Measurements from ENCODE around the gene NCAPD2.
"Not testable (repeated sequence)": the region's sequence is repeated elsewhere in the genome, so short reads cannot be mapped to it uniquely, and the experiment has no call there.

The NCAPD2 gene

DNA sequence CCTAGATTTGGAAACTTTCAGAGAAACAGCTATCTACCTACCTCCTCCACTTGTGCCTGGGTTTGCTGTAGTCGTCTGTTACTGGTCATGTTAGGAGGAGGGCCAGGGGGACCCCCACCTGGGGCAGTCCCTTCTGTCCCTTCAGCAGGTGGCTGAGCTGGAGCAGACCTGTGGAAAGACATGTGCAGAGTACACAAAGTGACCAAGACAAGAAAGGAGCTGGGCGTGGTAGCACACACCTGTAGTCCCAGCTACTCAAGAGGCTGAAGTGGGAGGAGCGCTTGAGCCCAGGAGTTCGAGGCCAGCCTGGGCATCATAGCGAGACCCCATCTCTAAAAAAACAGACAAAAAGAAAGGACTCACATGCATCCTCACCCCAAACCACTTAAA, 27.7 kb upstream of the NCAPD2 start:
- Histone ChIP-seq H3K27ac (no peak overlapping the region), H3K4me3 (no peak overlapping the region)
- no peak for DNase-seq (ENCODE audit: low spot score)
- TF ChIP-seq, protein P1, sequence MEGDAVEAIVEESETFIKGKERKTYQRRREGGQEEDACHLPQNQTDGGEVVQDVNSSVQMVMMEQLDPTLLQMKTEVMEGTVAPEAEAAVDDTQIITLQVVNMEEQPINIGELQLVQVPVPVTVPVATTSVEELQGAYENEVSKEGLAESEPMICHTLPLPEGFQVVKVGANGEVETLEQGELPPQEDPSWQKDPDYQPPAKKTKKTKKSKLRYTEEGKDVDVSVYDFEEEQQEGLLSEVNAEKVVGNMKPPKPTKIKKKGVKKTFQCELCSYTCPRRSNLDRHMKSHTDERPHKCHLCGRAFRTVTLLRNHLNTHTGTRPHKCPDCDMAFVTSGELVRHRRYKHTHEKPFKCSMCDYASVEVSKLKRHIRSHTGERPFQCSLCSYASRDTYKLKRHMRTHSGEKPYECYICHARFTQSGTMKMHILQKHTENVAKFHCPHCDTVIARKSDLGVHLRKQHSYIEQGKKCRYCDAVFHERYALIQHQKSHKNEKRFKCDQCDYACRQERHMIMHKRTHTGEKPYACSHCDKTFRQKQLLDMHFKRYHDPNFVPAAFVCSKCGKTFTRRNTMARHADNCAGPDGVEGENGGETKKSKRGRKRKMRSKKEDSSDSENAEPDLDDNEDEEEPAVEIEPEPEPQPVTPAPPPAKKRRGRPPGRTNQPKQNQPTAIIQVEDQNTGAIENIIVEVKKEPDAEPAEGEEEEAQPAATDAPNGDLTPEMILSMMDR (IDR thresholded peaks at IDR 0.05): no peak

DNA sequence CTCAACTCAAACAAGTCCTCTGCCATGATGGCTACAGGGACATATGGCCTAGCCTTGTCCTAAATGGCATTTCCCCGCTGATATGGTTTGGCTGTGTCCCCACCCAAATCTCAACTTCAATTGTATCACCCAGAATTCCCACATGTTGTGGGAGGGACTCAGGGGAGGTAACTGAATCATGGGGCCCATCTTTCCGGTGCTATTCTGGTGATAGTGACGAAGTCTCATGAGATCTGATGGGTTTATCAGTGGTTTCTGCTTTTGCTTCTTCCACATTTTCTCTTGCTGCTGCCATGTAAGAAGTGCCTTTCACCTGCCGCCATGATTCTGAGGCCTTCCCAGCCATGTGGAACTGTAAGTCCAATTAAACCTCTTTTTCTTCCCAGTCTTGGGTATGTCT, 27.2 kb upstream of the NCAPD2 start:
- H3K4me3 ChIP-seq, H3K27ac ChIP-seq: not testable (repeated sequence)

DNA sequence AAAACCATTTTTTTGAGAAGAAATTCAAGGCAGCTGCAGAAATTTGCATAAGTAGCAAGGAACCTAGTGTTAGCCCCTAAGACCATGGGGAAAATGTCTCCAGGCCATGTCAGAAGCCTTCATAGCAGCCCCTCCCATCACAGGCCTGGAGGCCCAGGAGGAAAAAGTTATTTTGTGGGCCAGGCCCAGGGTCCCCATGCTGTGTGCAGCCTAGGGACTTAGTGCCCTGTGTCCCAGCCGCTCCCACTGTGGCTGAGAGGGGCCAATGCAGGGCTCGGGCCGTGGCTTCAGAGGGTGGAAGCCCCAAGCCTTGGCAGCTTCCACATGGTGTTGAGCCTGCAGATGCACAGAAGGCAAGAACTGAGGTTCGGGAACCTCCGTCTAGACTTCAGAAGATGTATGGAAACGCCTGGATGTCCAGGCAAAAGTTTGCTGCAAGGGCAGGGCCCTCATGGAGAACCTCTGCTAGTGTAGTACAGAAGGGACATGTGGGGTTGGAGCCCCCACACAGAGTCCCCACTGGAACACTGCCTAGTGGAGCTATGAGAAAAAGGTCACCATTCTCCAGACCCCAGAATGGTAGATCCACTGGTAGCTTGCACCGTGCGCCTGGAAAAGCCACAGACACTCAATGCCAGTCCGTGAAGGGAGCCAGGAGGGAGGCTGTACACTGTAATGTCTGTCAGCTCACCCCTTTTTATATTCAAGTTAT, 26.2 kb upstream of the NCAPD2 start:
- not testable (repeated sequence) for DNase-seq (ENCODE audit: low spot score); H3K4me3 ChIP-seq; H3K27ac ChIP-seq

More for the DNA sequence above, 27.2 kb upstream of the NCAPD2 start:
- DNase-seq (ENCODE audit: low spot score): not testable (repeated sequence)

DNA sequence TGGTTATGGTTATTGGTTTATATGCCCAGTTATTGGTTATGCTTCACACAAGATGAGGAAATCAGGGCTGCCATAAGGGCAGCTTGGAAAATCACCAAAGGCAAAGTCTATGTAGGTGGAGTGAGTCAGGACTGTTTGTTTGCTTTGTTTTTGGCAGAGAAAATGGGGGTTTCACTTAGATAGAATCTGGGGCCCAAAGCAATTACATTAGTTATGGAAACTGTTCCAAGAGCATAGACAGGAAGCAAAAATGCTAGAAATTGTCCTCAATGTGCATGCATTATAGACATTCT, 25.7 kb upstream of the NCAPD2 start:
- Histone ChIP-seq H3K27ac (no peak overlapping the region), H3K4me3 (no peak overlapping the region)
- TF ChIP-seq, protein P1 (IDR thresholded peaks at IDR 0.05): no peak
- DNase-seq (ENCODE audit: low spot score): no peak

DNA sequence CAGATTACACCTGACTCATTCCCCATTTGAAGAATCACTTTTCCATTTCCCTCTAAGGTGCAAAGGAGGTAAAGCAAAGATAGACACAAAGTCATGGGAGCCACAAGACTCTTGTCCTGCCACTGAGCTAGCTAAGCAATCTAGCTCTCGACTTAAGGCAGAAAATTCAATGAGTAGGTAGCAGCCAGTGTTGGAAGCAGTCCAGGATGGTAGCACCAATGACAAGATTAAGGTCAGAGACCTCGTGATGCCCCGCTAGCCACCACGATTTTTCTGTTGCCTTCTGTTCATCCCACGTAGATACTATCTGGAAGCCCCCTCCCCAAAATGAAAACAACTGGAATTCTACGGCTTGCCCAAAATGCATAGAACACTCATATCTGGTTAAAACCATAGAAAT, 24.8 kb upstream of the NCAPD2 start:
- Histone ChIP-seq H3K4me3 (peak overlapping the region; percentile 89), H3K27ac (no peak overlapping the region)
- no peak for DNase-seq (ENCODE audit: low spot score)
- TF ChIP-seq, protein P1 (IDR thresholded peaks at IDR 0.05): no peak

DNA sequence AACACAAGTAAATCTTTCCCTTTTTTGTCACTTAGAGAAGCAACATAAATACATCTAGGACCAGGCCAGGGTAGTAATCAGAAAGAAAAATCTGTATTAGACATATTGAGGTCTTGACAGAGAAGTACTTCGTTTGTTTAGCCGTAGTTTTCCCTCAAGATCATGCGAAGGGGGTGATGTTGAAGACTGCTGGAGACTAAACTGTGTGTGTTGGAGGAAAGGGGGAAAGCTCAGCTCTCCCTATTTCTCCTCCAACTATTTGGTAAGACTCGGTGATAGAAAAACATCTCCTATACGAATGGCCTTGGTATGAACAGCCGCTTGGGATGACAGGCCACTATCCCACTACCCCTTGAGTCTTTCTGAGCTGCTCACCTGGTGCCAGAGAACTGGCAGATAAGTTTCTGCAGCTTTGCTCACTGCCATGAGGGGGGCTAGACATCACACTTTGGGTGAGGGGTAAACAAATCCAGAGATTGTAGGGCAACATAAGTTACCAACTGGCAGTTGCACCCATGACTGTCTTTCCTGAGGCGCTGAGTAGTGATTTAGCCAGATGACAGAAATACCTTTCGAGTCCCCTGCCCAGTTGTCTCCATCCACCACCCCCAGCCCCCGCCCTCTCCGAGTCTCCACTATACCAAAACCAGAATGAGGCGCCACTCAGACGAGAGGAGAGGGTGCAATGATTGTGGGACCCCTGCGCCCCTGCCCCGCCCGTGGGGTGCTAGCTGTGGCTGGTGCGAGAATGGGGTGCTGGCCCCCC, 24.1 kb upstream of the NCAPD2 start:
- peak overlapping the region; percentile 65 to 95 for H3K27ac ChIP-seq
- DNase-seq (ENCODE audit: low spot score): no peak

DNA sequence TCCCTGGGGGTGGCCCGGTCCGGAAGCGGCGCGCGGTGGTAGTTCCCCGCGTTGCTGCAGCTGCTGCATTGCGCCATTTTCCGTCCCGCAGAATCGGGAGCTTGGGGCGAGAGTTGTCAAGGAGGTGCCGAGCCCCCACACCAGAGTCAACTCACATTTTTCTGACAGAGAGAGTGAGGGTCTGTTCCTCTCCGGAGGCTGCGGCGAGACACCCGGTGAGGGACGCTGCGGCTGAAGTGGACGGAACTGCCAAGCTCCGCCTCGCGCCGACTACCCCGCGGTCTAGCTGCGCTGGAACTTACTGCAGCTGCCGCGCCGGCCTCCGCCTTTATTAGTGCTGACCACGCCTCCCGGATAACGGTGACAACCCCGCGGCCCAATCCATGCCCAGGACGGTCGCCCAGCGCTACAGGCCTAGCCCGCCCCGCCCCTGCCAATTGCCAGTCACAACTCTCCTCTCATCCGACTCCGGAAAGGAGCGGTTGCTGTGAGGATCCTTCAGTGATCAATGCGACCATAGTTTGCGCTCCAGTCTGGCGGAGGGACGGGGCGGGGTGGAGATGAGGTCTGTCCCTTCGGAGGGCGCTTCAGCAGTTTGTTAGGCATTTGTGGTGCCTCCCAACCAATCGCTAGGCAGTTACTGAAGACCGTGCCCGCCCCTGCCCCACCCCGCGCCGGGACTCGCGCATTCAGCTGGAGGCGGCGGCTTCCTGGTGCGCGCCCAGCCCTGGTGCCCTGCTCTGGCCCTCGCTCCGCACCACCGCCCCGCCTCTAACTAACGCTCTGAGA, 23.3 kb upstream of the NCAPD2 start, which contains the start of gene VAMP1:
VAMP1 (minus strand) TSS at position 303 of the 789 bp plus-strand sequence; CDS start at position 157, 146 bp downstream.
- H3K27ac ChIP-seq: peak within 1 kb of the TSS; percentile 65 to 95
- TF ChIP-seq, protein P1 (IDR thresholded peaks at IDR 0.05): peak; percentile 9
- peak within 1 kb of the TSS; percentile 89 for H3K4me3 ChIP-seq
- peak; percentile 99 for DNase-seq (ENCODE audit: low spot score)

More for the DNA sequence above, 24.1 kb upstream of the NCAPD2 start:
- H3K4me3 ChIP-seq: peak overlapping the region; percentile 89
- TF ChIP-seq, protein P1 (IDR thresholded peaks at IDR 0.05): no peak
